Astrocyte of the spinal cord (primary cell): ENCODE measurements around the gene TMEM134.
A peak's percentile ranks its signal among the peaks of the same experiment; 100 is the strongest.
"Not testable (repeated sequence)": the region's sequence is repeated elsewhere in the genome, so short reads cannot be mapped to it uniquely, and the experiment has no call there.

ENCODE experiments used
- DNase-seq: peaks from one replicate; pipeline ENCODE4 v3.0.0; 2011; ENCODE audit warnings: low read depth, low spot score
- H3K4me3 ChIP-seq: 2 replicates; pipeline ENCODE4 v1.5.1; 2011; ENCODE audit warnings: low read depth, mild to moderate bottlenecking, low read length, moderate library complexity
- in situ Hi-C: cut with HindIII; loops from 2 replicates; pipeline ENCODE4 v1.10.0; 2017; ENCODE audit warnings: low sequenced_read_pairs
- TF ChIP-seq, protein P1 (sequence below): IDR thresholded peaks from 2 replicates; pipeline ENCODE4 v1.5.1; 2012; ENCODE audit warnings: low read depth, mild to moderate bottlenecking, low read length, inconsistent platforms

The TMEM134 gene

DNA sequence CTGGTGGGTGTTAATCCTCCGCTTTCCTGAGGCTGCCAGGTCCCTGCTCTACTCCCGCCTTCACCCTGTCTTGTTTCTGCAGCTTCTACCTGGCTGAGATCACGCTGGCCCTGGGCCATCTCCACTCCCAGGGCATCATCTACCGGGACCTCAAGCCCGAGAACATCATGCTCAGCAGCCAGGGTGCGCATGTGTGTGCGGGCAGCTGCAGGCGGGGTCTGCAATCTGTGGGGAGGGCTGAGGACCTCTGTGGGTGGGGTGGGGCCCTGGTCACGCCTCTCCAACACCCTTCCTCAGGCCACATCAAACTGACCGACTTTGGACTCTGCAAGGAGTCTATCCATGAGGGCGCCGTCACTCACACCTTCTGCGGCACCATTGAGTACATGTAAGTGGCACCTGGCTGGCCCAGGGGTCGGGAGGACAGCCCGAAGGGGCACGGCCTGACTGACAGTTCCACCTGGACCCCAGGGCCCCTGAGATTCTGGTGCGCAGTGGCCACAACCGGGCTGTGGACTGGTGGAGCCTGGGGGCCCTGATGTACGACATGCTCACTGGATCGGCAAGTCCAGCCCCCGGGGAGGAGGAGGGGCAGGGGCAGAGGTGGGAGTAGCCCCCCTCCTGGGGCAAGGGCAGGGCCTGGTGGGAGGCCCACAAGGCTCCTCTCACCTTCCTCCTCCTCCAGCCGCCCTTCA, 36.2 kb downstream of the TMEM134 start:
- TF ChIP-seq, protein P1, sequence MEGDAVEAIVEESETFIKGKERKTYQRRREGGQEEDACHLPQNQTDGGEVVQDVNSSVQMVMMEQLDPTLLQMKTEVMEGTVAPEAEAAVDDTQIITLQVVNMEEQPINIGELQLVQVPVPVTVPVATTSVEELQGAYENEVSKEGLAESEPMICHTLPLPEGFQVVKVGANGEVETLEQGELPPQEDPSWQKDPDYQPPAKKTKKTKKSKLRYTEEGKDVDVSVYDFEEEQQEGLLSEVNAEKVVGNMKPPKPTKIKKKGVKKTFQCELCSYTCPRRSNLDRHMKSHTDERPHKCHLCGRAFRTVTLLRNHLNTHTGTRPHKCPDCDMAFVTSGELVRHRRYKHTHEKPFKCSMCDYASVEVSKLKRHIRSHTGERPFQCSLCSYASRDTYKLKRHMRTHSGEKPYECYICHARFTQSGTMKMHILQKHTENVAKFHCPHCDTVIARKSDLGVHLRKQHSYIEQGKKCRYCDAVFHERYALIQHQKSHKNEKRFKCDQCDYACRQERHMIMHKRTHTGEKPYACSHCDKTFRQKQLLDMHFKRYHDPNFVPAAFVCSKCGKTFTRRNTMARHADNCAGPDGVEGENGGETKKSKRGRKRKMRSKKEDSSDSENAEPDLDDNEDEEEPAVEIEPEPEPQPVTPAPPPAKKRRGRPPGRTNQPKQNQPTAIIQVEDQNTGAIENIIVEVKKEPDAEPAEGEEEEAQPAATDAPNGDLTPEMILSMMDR: no peak
- no peak for DNase-seq
- in situ Hi-C loops: no loop called here
- H3K4me3 ChIP-seq: no peak overlapping the region

DNA sequence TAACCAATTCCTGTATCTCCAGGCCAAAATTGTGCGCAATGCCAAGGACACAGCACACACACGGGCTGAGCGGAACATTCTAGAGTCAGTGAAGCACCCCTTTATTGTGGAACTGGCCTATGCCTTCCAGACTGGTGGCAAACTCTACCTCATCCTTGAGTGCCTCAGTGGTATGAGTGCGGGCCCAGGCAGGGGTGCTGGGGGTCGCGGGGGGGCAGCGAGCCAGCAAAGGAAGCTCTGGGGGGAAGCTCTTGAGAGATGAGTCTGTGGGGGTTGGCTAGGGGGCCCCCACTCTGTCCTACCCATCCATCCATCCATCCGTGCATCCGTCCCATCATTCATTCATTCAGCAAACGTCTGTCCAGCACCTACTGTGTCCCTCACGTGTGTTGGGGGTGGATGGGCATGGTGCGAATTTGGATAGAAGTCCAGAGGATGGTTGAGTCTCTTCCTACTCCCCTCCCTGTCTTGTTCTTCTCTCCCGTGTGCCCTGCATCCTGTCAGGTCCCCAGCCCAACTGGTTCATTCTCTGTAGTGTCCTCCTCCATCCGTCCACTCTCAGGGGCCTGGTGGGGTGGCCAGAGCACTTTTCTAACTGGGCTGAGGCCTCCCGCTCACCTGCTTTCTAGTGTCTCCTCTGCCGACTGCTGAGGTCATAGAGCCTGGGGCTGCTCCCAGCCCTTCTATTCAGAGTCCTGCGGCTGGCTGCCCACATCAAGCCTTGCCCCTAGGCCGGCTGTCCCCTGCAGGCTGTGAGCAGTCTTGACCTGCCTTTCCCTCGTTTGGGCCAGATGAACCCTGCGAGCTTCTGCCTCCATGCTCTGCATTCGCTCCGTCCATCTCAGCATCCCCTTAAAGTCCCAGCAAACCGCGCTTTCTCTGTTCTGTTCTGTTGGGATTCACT, 37.5 kb downstream of the TMEM134 start:
- in situ Hi-C loops: no loop called here
- H3K4me3 ChIP-seq: no peak overlapping the region
- TF ChIP-seq, protein P1: no peak
- no peak for DNase-seq

DNA sequence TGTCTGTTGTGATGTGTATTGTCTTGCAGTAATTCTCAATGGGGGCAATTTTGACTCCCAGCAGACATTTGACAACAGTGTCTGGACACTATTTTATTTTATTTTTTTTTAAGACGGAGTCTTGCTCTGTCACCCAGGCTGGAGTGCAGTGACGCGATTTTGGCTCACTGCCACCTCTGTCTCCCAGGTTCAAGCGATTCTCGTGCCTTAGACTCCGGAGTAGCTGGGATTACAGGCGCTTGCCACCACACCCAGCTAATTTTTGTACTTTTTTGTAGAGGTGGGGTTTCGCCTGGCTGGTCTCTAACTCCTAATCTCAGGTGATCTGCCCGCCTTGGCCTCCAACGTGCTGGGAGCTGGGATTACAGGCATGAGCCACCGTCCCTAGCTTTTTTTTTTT, 39.3 kb downstream of the TMEM134 start:
- TF ChIP-seq, protein P1: no peak
- H3K4me3 ChIP-seq: no peak overlapping the region
- in situ Hi-C loops: no loop called here
- DNase-seq: no peak

DNA sequence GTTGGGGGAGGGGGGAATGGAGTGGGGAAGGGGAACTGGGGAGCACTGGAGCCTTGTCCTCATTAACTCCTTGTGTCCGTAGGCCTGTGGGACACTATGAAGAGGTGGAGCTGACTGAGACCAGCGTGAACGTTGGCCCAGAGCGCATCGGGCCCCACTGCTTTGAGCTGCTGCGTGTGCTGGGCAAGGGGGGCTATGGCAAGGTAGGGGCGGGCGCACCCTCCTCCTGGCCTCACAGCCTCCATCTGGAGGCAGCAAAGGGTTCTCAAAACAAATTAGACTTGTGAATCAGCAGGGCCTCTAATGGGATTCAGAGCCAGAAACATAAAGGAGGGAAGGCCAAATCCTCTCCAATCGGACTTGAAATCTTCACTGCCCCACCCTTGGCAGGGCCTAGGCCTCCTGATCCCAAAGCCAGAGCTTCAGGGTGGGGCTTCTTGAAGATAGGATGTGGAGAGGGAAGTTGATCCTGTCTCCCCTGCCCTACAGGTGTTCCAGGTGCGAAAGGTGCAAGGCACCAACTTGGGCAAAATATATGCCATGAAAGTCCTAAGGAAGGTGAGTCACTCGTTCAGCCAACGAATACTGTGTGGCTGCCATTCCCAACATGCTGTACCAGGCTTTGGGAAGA, 39.9 kb downstream of the TMEM134 start:
- TF ChIP-seq, protein P1: no peak
- in situ Hi-C loops: no loop called here
- peak overlapping the region; percentile 97 for H3K4me3 ChIP-seq
- DNase-seq: no peak

DNA sequence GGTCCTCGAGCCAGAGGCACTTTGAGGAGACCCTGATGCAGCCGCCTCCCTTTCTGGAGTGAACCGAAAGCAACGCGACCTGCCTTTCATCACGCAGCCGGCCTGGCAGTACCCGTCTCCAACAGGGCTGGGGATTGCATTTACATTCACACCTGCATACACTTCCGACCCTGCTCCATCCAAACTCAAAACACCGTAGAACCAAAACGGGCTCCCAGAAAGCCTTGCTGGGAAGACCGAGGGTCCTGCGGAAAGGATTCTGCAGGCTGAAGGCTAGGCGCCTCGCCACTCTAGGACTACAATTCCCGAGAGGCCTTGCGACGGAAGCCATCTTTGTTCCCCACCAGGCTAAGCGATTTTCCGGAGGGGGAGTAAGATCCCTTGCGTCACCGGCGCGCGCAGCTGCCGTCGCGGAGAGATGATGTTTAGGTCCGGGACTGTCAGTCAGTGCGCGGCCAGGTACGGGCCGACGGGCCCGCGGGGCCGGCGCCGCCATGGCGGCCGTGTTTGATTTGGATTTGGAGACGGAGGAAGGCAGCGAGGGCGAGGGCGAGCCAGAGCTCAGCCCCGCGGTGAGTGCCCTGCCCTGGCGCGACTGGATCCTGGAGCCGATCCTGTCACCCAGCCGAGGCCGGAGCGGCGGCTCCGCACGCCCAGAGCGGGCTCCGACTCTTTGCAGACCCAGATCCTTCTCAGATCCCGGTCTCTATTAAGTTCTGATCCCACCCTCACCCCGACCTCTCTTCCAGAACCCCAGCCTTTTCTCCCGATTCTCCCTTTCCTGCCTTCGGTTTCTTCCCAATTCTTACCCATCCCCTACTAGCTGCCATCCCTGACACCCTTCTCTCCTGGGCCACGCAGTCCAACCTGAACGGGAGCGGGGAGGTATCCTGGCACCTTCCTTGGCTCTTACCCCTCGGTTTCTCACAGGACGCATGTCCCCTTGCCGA, 40.7 kb downstream of the TMEM134 start, which contains the start of gene RPS6KB2:
RPS6KB2 (plus strand) TSS at position 443 of the 950 bp plus-strand sequence; CDS start at position 495, 52 bp downstream.
- DNase-seq: peak; percentile 97
- in situ Hi-C loops: no loop called here
- peak within 1 kb of the TSS; percentile 97 for H3K4me3 ChIP-seq
- TF ChIP-seq, protein P1: no peak

DNA sequence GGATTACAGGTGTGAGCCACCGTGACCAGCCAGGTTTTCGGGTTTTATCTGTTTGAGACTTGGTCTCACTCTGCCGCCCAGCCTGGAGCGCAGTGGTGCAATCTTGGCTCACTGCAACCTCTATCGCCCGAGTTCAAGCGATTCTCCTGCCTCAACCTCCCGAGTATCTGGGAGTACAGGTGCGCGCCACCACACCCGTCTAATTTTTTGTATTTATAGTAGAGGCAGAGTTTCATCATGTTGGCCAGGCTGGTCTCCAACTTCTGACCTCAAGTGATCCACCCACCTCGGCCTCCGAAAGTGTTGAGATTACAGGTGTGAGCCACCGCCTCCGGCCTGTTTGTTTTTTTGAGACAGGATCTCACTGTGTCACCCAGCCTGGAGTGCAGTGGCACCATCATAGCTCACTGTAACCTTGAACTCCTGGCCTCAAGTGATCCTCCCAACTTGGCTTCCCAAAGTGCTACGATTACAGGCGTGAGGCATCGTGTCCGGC, 41.6 kb downstream of the TMEM134 start:
- in situ Hi-C loops, DNase-seq: not testable (repeated sequence)
- H3K4me3 ChIP-seq: peak overlapping the region; percentile 97
